HCT116 (cell line): Measurements from ENCODE around the gene COBL. TPM values are rescaled to one million over a fixed set of nuclear protein-coding genes. Genes with fewer than 3 reads are reported as not detected.

Source experiments
- ATAC-seq: fragments of 200-7000 bp; cut with Tn5 transposase; 2 replicates; pipeline ENCODE4 v1.9.1; 2020; ENCODE audit warnings: mild to moderate bottlenecking, moderate library complexity
- BruUV-seq: library from RNA; stranded (reverse); fragments of 400-500 nt; replicated peaks from 2 replicates; lab custom pipeline; 2021; lab: Mats Ljungman, UMichigan
- CTCF ChIA-PET: fragments of 300-600 bp; sonication (Branson Sonifier 250); formaldehyde crosslinking; loops from one replicate; lab custom pipeline; 2021; ENCODE audit warnings: antibody characterized with exemption; lab: Charles Lee
- POLR2A ChIA-PET: fragments of 300-600, 350-600 bp; sonication (Branson Sonifier 250); formaldehyde crosslinking; loops from one replicate; lab custom pipeline; 2021; ENCODE audit warnings: antibody characterized with exemption; lab: Charles Lee
- RAD21 ChIA-PET, 2 experiments: fragments of 300-600 bp; sonication (Branson Sonifier 250); formaldehyde crosslinking; loops; one replicate each; lab custom pipeline; 2023; ENCODE audit warnings: low total read pairs in 2 of 2; ENCODE audit not compliant: uncharacterized antibody in 2 of 2, unreplicated experiment in 2 of 2, low non-redundant PET in 1 of 2; lab: Charles Lee
- DNase-seq: peaks from one replicate; pipeline ENCODE4 v3.0.0-alpha.2; 2010; ENCODE audit warnings: low read depth, low spot score
- H2AFZ ChIP-seq: fragments of 200-600 bp; shearing (Covaris generic), sonication (generic); 2 replicates; pipeline ENCODE4 v1.6.1; 2017; ENCODE audit warnings: low read depth, mixed run types, mixed read lengths, antibody characterized with exemption, low read length; ENCODE audit not compliant: poor library complexity, severe bottlenecking
- H3K27ac ChIP-seq: 2 replicates; pipeline ENCODE4 v1.5.1; 2012; ENCODE audit warnings: low read depth, low read length
- H3K27me3 ChIP-seq: fragments of 200-600 bp; sonication (generic); 2 replicates; pipeline ENCODE4 v1.6.1; 2016; ENCODE audit warnings: mixed run types, low read length, mixed read lengths; ENCODE audit not compliant: insufficient read depth
- H3K36me3 ChIP-seq, 2 experiments: fragments of 200-500 bp in 1 of 2; fragments of 200-600 bp in 1 of 2; sonication (Bioruptor generic) in 1 of 2; sonication (generic) in 1 of 2; 2 replicates each; pipeline versions ENCODE4 v1.5.1 to v1.6.1; 2014 to 2016; ENCODE audit warnings: low read length in 2 of 2, inconsistent platforms in 1 of 2, mixed read lengths in 1 of 2, mixed run types in 1 of 2; ENCODE audit not compliant: insufficient read depth in 2 of 2, control insufficient read depth in 1 of 2
- H3K4me1 ChIP-seq, 2 experiments: fragments of 200-600 bp in 1 of 2; sonication (generic) in 1 of 2; 2 replicates each; pipeline versions ENCODE4 v1.5.1 to v1.6.1; 2012 to 2017; ENCODE audit warnings: low read length in 2 of 2, inconsistent platforms in 1 of 2, mild to moderate bottlenecking in 1 of 2, mixed read lengths in 1 of 2, mixed run types in 1 of 2, moderate library complexity in 1 of 2; ENCODE audit not compliant: insufficient read depth in 2 of 2, control insufficient read depth in 1 of 2
- H3K4me2 ChIP-seq: fragments of 200-600 bp; sonication (generic); 2 replicates; pipeline ENCODE4 v1.6.1; 2017; ENCODE audit warnings: mixed run types, low read length, mixed read lengths
- H3K4me3 ChIP-seq, 2 experiments: fragments of 200-600 bp in 1 of 2; sonication (generic) in 1 of 2; replicated peaks in 1 of 2; 2 replicates each; pipeline ENCODE4 v1.5.1; 2011 to 2016; ENCODE audit warnings: low read length in 2 of 2, control low read depth in 1 of 2, low read depth in 1 of 2, mild to moderate bottlenecking in 1 of 2, mixed read lengths in 1 of 2, mixed run types in 1 of 2
- H3K79me2 ChIP-seq: fragments of 200-600 bp; sonication (generic); 2 replicates; pipeline ENCODE4 v1.6.1; 2017; ENCODE audit warnings: mild to moderate bottlenecking, mixed run types, low read length, moderate library complexity, mixed read lengths; ENCODE audit not compliant: insufficient read depth
- H3K9ac ChIP-seq: fragments of 200-600 bp; sonication (generic); 2 replicates; pipeline ENCODE4 v1.6.1; 2016; ENCODE audit warnings: low read length, mixed read lengths
- H3K9me2 ChIP-seq: fragments of 200-600 bp; sonication (generic), shearing (Covaris generic); 2 replicates; pipeline ENCODE4 v1.6.1; 2017; ENCODE audit warnings: mixed run types, mild to moderate bottlenecking, moderate library complexity; ENCODE audit not compliant: insufficient read depth
- H3K9me3 ChIP-seq, 2 experiments: fragments of 200-500 bp in 1 of 2; fragments of 200-600 bp in 1 of 2; sonication (Bioruptor generic) in 1 of 2; sonication (generic) in 1 of 2; 2 replicates each; pipeline ENCODE4 v1.6.1; 2014 to 2017; ENCODE audit warnings: low read length in 2 of 2, mixed read lengths in 2 of 2, inconsistent platforms in 1 of 2, low read depth in 1 of 2, mild to moderate bottlenecking in 1 of 2, mixed run types in 1 of 2, moderate library complexity in 1 of 2; ENCODE audit not compliant: control insufficient read depth in 1 of 2, insufficient read depth in 1 of 2
- H4K20me1 ChIP-seq: fragments of 200-600 bp; sonication (generic), shearing (Covaris generic); 2 replicates; pipeline ENCODE4 v1.6.1; 2017; ENCODE audit warnings: mixed run types, mild to moderate bottlenecking, moderate library complexity; ENCODE audit not compliant: insufficient read depth
- CBX3 ChIP-seq: IDR thresholded peaks from 2 replicates; pipeline ENCODE4 v1.6.1; 2012; ENCODE audit warnings: low read depth
- EZH2 ChIP-seq: fragments of 200-600 bp; sonication (generic); IDR thresholded peaks from 2 replicates; pipeline ENCODE4 v1.6.1; 2017; ENCODE audit warnings: antibody characterized with exemption, mixed run types
- JUND ChIP-seq: IDR thresholded peaks from 2 replicates; pipeline ENCODE4 v1.6.1; 2012
- RAD21 ChIP-seq: IDR thresholded peaks from 2 replicates; pipeline ENCODE4 v1.6.1; 2012; ENCODE audit warnings: low read depth, mild to moderate bottlenecking
- ZBTB33 ChIP-seq: IDR thresholded peaks from 2 replicates; pipeline ENCODE4 v1.6.1; 2011; ENCODE audit warnings: mild to moderate bottlenecking, low read length, moderate library complexity; ENCODE audit not compliant: insufficient replicate concordance; ENCODE audit errors: extremely low read depth
- ZFX ChIP-seq: fragments of 450-650 bp; IDR thresholded peaks from 2 replicates; pipeline ENCODE4 v1.6.1; 2017
- ZNF274 ChIP-seq: fragments of 200-500 bp; sonication (Bioruptor generic); IDR thresholded peaks from 2 replicates; pipeline ENCODE4 v1.6.1; 2014; ENCODE audit warnings: mild to moderate bottlenecking, low read depth, low read length, inconsistent platforms
- intact Hi-C: fragments of 100-400 bp; cut with micrococcal nuclease; formaldehyde crosslinking; loops from 2 replicates; pipeline ENCODE4 v1.10.0; 2022
- total RNA-seq: library from RNA; stranded (reverse); gene quantifications from one replicate; pipeline ENCODE4 v1.2.1, GENCODE V29; 2021; ENCODE audit not compliant: unreplicated experiment
- TF ChIP-seq, protein P1 (sequence below): IDR thresholded peaks from 2 replicates; pipeline ENCODE4 v1.6.1; 2012; ENCODE audit warnings: low read depth
- TF ChIP-seq, protein P2 (sequence below), 3 experiments: fragments of 200-600 bp in 1 of 3; sonication (generic) in 1 of 3; IDR thresholded peaks in 2 of 3; conservative IDR thresholded peaks in 1 of 3; 2 replicates each; pipeline ENCODE4 v1.5.1; 2012 to 2017; ENCODE audit warnings: low read depth in 2 of 3, low read length in 2 of 3, antibody characterized with exemption in 1 of 3, borderline replicate concordance in 1 of 3, control low read depth in 1 of 3, mild to moderate bottlenecking in 1 of 3, mixed read lengths in 1 of 3, mixed run types in 1 of 3, moderate library complexity in 1 of 3; ENCODE audit not compliant: insufficient read depth in 1 of 3

COBL gene
- total RNA-seq, 1 experiment from 2014 or later = 19.3 TPM

- Histone ChIP-seq H3K27me3 (no peaks in the 10 kb centered on the region), H3K4me1 (no peaks in the 10 kb centered on the region; a peak in 1 of 4 replicates), H3K4me3 (no peak overlapping the region), H4K20me1 (no peaks in the 10 kb centered on the region), H3K9me3 (no peaks in the 10 kb centered on the region), H3K9ac (no peak overlapping the region), H2AFZ (no peak overlapping the region)
- no TSS peak for BruUV-seq
- intact Hi-C loops = no loop called here
- no peak for DNase-seq
- ATAC-seq = no peak
- RAD21 ChIA-PET = no interaction called here
- no peak for TF ChIP-seq CBX3
- no peak for TF ChIP-seq JUND
- TF ChIP-seq RAD21 = no peak
- no peak for TF ChIP-seq EZH2
- no peak for TF ChIP-seq ZFX
- TF ChIP-seq, protein P1, sequence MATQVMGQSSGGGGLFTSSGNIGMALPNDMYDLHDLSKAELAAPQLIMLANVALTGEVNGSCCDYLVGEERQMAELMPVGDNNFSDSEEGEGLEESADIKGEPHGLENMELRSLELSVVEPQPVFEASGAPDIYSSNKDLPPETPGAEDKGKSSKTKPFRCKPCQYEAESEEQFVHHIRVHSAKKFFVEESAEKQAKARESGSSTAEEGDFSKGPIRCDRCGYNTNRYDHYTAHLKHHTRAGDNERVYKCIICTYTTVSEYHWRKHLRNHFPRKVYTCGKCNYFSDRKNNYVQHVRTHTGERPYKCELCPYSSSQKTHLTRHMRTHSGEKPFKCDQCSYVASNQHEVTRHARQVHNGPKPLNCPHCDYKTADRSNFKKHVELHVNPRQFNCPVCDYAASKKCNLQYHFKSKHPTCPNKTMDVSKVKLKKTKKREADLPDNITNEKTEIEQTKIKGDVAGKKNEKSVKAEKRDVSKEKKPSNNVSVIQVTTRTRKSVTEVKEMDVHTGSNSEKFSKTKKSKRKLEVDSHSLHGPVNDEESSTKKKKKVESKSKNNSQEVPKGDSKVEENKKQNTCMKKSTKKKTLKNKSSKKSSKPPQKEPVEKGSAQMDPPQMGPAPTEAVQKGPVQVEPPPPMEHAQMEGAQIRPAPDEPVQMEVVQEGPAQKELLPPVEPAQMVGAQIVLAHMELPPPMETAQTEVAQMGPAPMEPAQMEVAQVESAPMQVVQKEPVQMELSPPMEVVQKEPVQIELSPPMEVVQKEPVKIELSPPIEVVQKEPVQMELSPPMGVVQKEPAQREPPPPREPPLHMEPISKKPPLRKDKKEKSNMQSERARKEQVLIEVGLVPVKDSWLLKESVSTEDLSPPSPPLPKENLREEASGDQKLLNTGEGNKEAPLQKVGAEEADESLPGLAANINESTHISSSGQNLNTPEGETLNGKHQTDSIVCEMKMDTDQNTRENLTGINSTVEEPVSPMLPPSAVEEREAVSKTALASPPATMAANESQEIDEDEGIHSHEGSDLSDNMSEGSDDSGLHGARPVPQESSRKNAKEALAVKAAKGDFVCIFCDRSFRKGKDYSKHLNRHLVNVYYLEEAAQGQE = no peak
- TF ChIP-seq, protein P2, sequence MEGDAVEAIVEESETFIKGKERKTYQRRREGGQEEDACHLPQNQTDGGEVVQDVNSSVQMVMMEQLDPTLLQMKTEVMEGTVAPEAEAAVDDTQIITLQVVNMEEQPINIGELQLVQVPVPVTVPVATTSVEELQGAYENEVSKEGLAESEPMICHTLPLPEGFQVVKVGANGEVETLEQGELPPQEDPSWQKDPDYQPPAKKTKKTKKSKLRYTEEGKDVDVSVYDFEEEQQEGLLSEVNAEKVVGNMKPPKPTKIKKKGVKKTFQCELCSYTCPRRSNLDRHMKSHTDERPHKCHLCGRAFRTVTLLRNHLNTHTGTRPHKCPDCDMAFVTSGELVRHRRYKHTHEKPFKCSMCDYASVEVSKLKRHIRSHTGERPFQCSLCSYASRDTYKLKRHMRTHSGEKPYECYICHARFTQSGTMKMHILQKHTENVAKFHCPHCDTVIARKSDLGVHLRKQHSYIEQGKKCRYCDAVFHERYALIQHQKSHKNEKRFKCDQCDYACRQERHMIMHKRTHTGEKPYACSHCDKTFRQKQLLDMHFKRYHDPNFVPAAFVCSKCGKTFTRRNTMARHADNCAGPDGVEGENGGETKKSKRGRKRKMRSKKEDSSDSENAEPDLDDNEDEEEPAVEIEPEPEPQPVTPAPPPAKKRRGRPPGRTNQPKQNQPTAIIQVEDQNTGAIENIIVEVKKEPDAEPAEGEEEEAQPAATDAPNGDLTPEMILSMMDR (IDR thresholded peaks at IDR 0.05 in 2 of 3, conservative IDR thresholded peaks at IDR 0.05 in 1 of 3; ENCODE audit: borderline replicate concordance in 1 of 3, insufficient read depth in 1 of 3, low read depth in 2 of 3, low read length in 2 of 3) = no peak
- no peak for TF ChIP-seq ZNF274
- no peak for TF ChIP-seq ZBTB33
- TF ChIP-seq, all 23 proteins: peak for 0
- ChIA-PET POLR2A (no interaction called here), CTCF (no interaction called here)
- Histone ChIP-seq H3K79me2 (no peaks in the 10 kb centered on the region), H3K27ac (no peak overlapping the region), H3K9me2 (no peaks in the 10 kb centered on the region), H3K36me3 (no peaks in the 10 kb centered on the region), H3K4me2 (no peak overlapping the region)
These were observed 294.6 kb downstream of the COBL start for GRCh38 chr7:51021906-51022570.
